CD4-positive, alpha-beta T cell (primary cell): ENCODE measurements around the gene CYB5B. TPM values are rescaled to one million over a fixed set of nuclear protein-coding genes. Genes with fewer than 3 reads are reported as not detected.
A peak's percentile ranks its signal among the peaks of the same experiment; 100 is the strongest.

Experiments used
- ATAC-seq: fragments of 200-7000 bp; cut with Tn5 transposase; one replicate; pipeline ENCODE4 v1.10.0; 2022; ENCODE audit warnings: mild to moderate bottlenecking; ENCODE audit not compliant: poor library complexity
- CTCF ChIA-PET: fragments of 350-600 bp; sonication (Branson Sonifier 250); formaldehyde crosslinking; loops from one replicate; lab custom pipeline; 2021; ENCODE audit warnings: antibody characterized with exemption, inconsistent platforms; lab: Charles Lee
- POLR2A ChIA-PET: fragments of 350-600 bp; sonication (Branson Sonifier 250); formaldehyde crosslinking; loops from one replicate; lab custom pipeline; 2021; ENCODE audit warnings: antibody characterized with exemption, inconsistent platforms; lab: Charles Lee
- DNase-seq, 14 experiments: peaks; one replicate each; pipeline ENCODE4 v3.0.0-alpha.2; 2013 to 2020; ENCODE audit warnings: mixed read lengths in 2 of 14
- H3K27ac ChIP-seq, 2 donors: one replicate each; pipeline versions ENCODE4 v1.5.1 to v1.7.0; 2013; ENCODE audit warnings: low read length in 2 of 2, low read depth in 1 of 2, mild to moderate bottlenecking in 1 of 2
- H3K27me3 ChIP-seq, 2 experiments: 1 replicate in 1 of 2; 2 replicates in 1 of 2; pipeline versions ENCODE4 v1.6.1 to v1.7.0; 2013; ENCODE audit warnings: low read length in 2 of 2, control low read depth in 1 of 2, mild to moderate bottlenecking in 1 of 2, moderate library complexity in 1 of 2; ENCODE audit not compliant: insufficient read depth in 2 of 2, control insufficient read depth in 1 of 2
- H3K36me3 ChIP-seq: one replicate; pipeline ENCODE4 v1.6.1; 2013; ENCODE audit warnings: low read length, control low read depth; ENCODE audit not compliant: insufficient read depth
- H3K4me1 ChIP-seq: one replicate; pipeline ENCODE4 v1.6.1; 2013; ENCODE audit warnings: low read length, control low read depth; ENCODE audit not compliant: insufficient read depth
- H3K4me3 ChIP-seq: one replicate; pipeline ENCODE4 v1.5.1; 2013; ENCODE audit warnings: mild to moderate bottlenecking, low read length, moderate library complexity
- H3K9me3 ChIP-seq, 2 experiments: 1 replicate in 1 of 2; 2 replicates in 1 of 2; pipeline versions ENCODE4 v1.6.1 to v1.7.0; 2013; ENCODE audit warnings: low read length in 2 of 2, mild to moderate bottlenecking in 2 of 2, control low read depth in 1 of 2, moderate library complexity in 1 of 2; ENCODE audit not compliant: control insufficient read depth in 1 of 2, insufficient read depth in 1 of 2
- H3K27ac Mint-ChIP-seq: one replicate; pipeline ENCODE4 v1.8.0; 2020; ENCODE audit warnings: mixed read lengths
- H3K27me3 Mint-ChIP-seq: one replicate; pipeline ENCODE4 v1.8.0; 2021; ENCODE audit warnings: mixed read lengths
- H3K36me3 Mint-ChIP-seq: one replicate; pipeline ENCODE4 v1.8.0; 2021; ENCODE audit warnings: low read depth, mixed read lengths
- H3K4me1 Mint-ChIP-seq: one replicate; pipeline ENCODE4 v1.8.0; 2021; ENCODE audit warnings: low read depth, mixed read lengths
- H3K4me3 Mint-ChIP-seq: one replicate; pipeline ENCODE4 v1.8.0; 2020; ENCODE audit warnings: mild to moderate bottlenecking, mixed read lengths
- H3K9me3 Mint-ChIP-seq: one replicate; pipeline ENCODE4 v1.8.0; 2020; ENCODE audit warnings: mixed read lengths
- intact Hi-C, 2 experiments: fragments of 100-400 bp; cut with DNase I in 1 of 2; cut with micrococcal nuclease in 1 of 2; formaldehyde crosslinking; loops; one replicate each; pipeline versions ENCODE4 v1.15.1 to v1.9.0; 2023 to 2025; cut with DNase I, micrococcal nuclease
- total RNA-seq, 174 experiments: library from RNA in 2 of 174; stranded (reverse) in 2 of 174; gene quantifications; one replicate each; pipeline ENCODE4 v1.2.3 and lab custom pipeline; 2021 to 2026
- TF ChIP-seq, protein P1 (sequence below): fragments of 200-600 bp; IDR thresholded peaks from one replicate; pipeline ENCODE4 v1.8.0; 2022; ENCODE audit warnings: antibody characterized with exemption, mild to moderate bottlenecking

Gene CYB5B
- total RNA-seq, 2 experiments from 2014 or later: 16.0 to 18.3 TPM

- ChIA-PET POLR2A (no interaction called here), CTCF (interaction anchor here (0.7 kb wide), 1 partner anchor 14 kb away, joined by 4 read pairs; no protein-coding TSS in a partner anchor)
These were observed 46.7 kb downstream of the CYB5B start for GRCh38 chr16:69471121-69471520.

DNA sequence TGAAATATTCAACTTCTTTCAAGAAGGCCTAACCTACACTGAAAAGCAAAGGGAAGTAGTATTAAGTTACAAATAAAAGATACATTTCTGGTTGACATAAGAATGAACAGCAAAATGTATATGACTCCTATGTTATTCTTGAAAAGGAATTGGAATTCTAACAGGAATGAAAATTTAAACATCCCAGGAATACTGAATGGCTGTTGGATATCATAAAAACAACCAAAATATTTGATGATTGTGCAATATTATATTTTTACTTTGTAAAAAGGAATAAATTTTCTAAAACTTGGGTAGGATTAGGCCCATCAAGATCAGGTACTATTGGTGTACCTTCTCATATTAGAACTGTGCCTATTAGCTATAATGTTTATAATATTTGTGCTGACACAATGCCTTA is 50.0 kb downstream of the CYB5B start:
- H3K27ac Mint-ChIP-seq: no peak overlapping the region
- DNase-seq (no peak), ATAC-seq (no peak)
- H3K27me3 ChIP-seq: no peaks in the 10 kb centered on the region
- ChIA-PET CTCF (no interaction called here), POLR2A (no interaction called here)
- intact Hi-C loops: no loop called here
- H3K27me3 Mint-ChIP-seq: no peaks in the 10 kb centered on the region
- TF ChIP-seq, protein P1, sequence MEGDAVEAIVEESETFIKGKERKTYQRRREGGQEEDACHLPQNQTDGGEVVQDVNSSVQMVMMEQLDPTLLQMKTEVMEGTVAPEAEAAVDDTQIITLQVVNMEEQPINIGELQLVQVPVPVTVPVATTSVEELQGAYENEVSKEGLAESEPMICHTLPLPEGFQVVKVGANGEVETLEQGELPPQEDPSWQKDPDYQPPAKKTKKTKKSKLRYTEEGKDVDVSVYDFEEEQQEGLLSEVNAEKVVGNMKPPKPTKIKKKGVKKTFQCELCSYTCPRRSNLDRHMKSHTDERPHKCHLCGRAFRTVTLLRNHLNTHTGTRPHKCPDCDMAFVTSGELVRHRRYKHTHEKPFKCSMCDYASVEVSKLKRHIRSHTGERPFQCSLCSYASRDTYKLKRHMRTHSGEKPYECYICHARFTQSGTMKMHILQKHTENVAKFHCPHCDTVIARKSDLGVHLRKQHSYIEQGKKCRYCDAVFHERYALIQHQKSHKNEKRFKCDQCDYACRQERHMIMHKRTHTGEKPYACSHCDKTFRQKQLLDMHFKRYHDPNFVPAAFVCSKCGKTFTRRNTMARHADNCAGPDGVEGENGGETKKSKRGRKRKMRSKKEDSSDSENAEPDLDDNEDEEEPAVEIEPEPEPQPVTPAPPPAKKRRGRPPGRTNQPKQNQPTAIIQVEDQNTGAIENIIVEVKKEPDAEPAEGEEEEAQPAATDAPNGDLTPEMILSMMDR: no peak
- H3K27ac ChIP-seq: no peak overlapping the region
- H3K36me3 Mint-ChIP-seq: no peaks in the 10 kb centered on the region
- no peaks in the 10 kb centered on the region for H3K9me3 Mint-ChIP-seq
- H3K9me3 ChIP-seq: no peaks in the 10 kb centered on the region
- H3K36me3 ChIP-seq: no peaks in the 10 kb centered on the region
- H3K4me3 ChIP-seq: no peak overlapping the region
- H3K4me1 ChIP-seq: peaks cover 10% of the 10 kb centered on the region
- H3K4me1 Mint-ChIP-seq: peaks cover 15% of the 10 kb centered on the region
- H3K4me3 Mint-ChIP-seq: no peak overlapping the region

More at GRCh38 chr16:69471121-69471520, 46.7 kb downstream of the CYB5B start:
- Mint-ChIP-seq H3K27ac (peak overlapping the region; percentile 39), H3K4me1 (peaks cover 22% of the 10 kb centered on the region), H3K9me3 (no peaks in the 10 kb centered on the region), H3K4me3 (no peak overlapping the region), H3K36me3 (no peaks in the 10 kb centered on the region), H3K27me3 (no peaks in the 10 kb centered on the region)
- Histone ChIP-seq H3K9me3 (no peaks in the 10 kb centered on the region), H3K4me1 (peaks cover 12% of the 10 kb centered on the region), H3K4me3 (no peak overlapping the region), H3K27me3 (no peaks in the 10 kb centered on the region), H3K36me3 (no peaks in the 10 kb centered on the region), H3K27ac (no peak overlapping the region)
- intact Hi-C loops: no loop called here
- DNase-seq (peak in 2 of 14 experiments; percentile 6 to 12), ATAC-seq (peak; percentile 39)
- TF ChIP-seq, protein P1: no peak

- Histone ChIP-seq H3K27me3 (no peaks in the 10 kb centered on the region), H3K9me3 (no peaks in the 10 kb centered on the region), H3K4me1 (no peaks in the 10 kb centered on the region), H3K27ac (no peak overlapping the region), H3K4me3 (no peak overlapping the region), H3K36me3 (no peaks in the 10 kb centered on the region)
- Mint-ChIP-seq H3K36me3 (no peaks in the 10 kb centered on the region), H3K27ac (no peak overlapping the region), H3K4me3 (no peak overlapping the region), H3K27me3 (no peaks in the 10 kb centered on the region), H3K4me1 (no peaks in the 10 kb centered on the region), H3K9me3 (no peaks in the 10 kb centered on the region)
- intact Hi-C loops: no loop called here
- TF ChIP-seq, protein P1: no peak
- ChIA-PET CTCF (interaction anchor here (0.5 kb wide), 1 partner anchor 1572 kb away, joined by 4 read pairs; no protein-coding TSS in a partner anchor), POLR2A (interaction anchor here (1.0 kb wide), 1 partner anchor 12 kb away, joined by 3 read pairs; no protein-coding TSS in a partner anchor)
- ATAC-seq (no peak), DNase-seq (no peak)
These were observed 52.6 kb downstream of the CYB5B start for GRCh38 chr16:69476920-69477443.
